Vagina (tissue), 2 donors: ENCODE measurements around the gene STPG2.

Source experiments
- CTCF ChIP-seq, 3 experiments: fragments of 450-650 bp in 2 of 3; fragments of 200-600 bp in 1 of 3; sonication (generic) in 1 of 3; IDR thresholded peaks; one replicate each; pipeline ENCODE4 v1.5.1; 2017 to 2019; ENCODE audit warnings: antibody characterized with exemption in 3 of 3, mild to moderate bottlenecking in 2 of 3, moderate library complexity in 2 of 3
- POLR2A ChIP-seq, 2 donors: fragments of 450-650 bp; IDR thresholded peaks; one replicate each; pipeline ENCODE4 v1.6.1; 2017; ENCODE audit warnings: antibody characterized with exemption in 2 of 2, mild to moderate bottlenecking in 2 of 2, moderate library complexity in 2 of 2
- POLR2AphosphoS5 ChIP-seq, 2 donors: sonication (generic); formaldehyde crosslinking; IDR thresholded peaks; one replicate each; pipeline ENCODE4 v1.9.0; 2017; ENCODE audit warnings: antibody characterized with exemption in 2 of 2, mild to moderate bottlenecking in 2 of 2, low read depth in 1 of 2; ENCODE audit not compliant: insufficient read depth in 1 of 2

GRCh38 chr4:97517939-97518338 is 625.3 kb downstream of the STPG2 start:
- no peak for TF ChIP-seq CTCF (IDR thresholded peaks at IDR 0.05)
- TF ChIP-seq POLR2A (IDR thresholded peaks at IDR 0.05): no peak
- no peak for TF ChIP-seq POLR2AphosphoS5 (IDR thresholded peaks at IDR 0.05; ENCODE audit: insufficient read depth in 1 of 2, low read depth in 1 of 2)
